IMR-90 (cell line): ENCODE measurements around the gene SCAANT1.

Experiments used
- CTCF ChIP-seq: conservative IDR thresholded peaks from 2 replicates; pipeline ENCODE4 v1.5.1; 2012; ENCODE audit warnings: mild to moderate bottlenecking, low read depth, low read length, improper control_type of control experiment
- FOS ChIP-seq: fragments of 150-350 bp; IDR thresholded peaks from 2 replicates; pipeline ENCODE4 v1.6.1; 2016; ENCODE audit warnings: low read depth, low read length
- SMC3 ChIP-seq: fragments of 150-350 bp; IDR thresholded peaks from 2 replicates; pipeline ENCODE4 v1.6.1; 2016; ENCODE audit warnings: low read depth, mild to moderate bottlenecking, antibody characterized with exemption, low read length, moderate library complexity
- USF2 ChIP-seq: fragments of 150-350 bp; IDR thresholded peaks from 2 replicates; pipeline ENCODE4 v1.6.1; 2017; ENCODE audit warnings: mild to moderate bottlenecking, antibody characterized with exemption, low read length, low read depth

- TF ChIP-seq FOS, result no peak
- no peak for TF ChIP-seq SMC3
- TF ChIP-seq CTCF, result no peak
- no peak for TF ChIP-seq USF2
Measured at GRCh38 chr3:63892773-63893352, 19.3 kb downstream of the SCAANT1 start.
